Testis (tissue), 2 donors: ENCODE results near the gene CTNNA1.

Source experiments
- POLR2A ChIP-seq: fragments of 450-650 bp; IDR thresholded peaks from one replicate; pipeline ENCODE4 v1.6.1; 2017; ENCODE audit warnings: antibody characterized with exemption, mild to moderate bottlenecking, moderate library complexity
- TF ChIP-seq, protein P1 (sequence below), 3 experiments: fragments of 450-650 bp in 2 of 3; fragments of 200-600 bp in 1 of 3; sonication (generic) in 1 of 3; IDR thresholded peaks; one replicate each; pipeline ENCODE4 v1.5.1; 2016 to 2019; ENCODE audit warnings: antibody characterized with exemption in 3 of 3, mild to moderate bottlenecking in 2 of 3, moderate library complexity in 1 of 3

DNA sequence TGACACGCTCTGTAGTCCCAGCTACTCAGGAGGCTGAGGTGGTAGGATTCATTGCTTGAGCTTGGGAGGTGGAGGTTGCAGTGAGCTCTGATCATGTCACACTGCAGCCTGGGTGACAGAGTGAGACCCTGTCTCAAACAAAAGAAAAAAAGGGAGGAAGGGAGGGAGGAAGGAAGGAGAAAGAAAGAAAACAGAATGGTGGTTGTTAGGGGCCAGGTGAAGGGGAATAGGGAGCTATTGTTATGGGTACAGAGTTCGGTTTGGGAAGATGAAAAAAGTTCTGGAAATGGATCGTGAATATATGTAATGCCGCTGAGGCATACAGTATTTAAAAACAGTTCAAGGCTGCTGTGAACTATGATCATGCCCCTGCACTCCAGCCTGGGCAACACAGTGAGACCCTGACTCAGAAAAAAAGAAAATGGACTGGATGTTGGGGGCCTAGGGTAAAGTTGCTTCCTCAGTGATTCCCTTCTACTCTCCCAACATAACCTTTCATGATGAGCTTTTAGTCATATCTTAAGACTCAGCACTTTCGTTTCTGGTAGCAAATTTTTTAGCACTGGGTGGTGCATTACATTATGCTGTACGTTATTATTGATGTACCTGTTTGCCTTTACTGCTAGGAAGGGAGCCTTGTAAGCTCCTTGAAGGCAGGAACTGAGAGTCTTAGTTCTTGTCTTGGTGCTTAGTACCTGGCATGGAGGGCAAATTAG lies 4.0 kb downstream of the CTNNA1 start:
- TF ChIP-seq, protein P1, sequence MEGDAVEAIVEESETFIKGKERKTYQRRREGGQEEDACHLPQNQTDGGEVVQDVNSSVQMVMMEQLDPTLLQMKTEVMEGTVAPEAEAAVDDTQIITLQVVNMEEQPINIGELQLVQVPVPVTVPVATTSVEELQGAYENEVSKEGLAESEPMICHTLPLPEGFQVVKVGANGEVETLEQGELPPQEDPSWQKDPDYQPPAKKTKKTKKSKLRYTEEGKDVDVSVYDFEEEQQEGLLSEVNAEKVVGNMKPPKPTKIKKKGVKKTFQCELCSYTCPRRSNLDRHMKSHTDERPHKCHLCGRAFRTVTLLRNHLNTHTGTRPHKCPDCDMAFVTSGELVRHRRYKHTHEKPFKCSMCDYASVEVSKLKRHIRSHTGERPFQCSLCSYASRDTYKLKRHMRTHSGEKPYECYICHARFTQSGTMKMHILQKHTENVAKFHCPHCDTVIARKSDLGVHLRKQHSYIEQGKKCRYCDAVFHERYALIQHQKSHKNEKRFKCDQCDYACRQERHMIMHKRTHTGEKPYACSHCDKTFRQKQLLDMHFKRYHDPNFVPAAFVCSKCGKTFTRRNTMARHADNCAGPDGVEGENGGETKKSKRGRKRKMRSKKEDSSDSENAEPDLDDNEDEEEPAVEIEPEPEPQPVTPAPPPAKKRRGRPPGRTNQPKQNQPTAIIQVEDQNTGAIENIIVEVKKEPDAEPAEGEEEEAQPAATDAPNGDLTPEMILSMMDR (IDR thresholded peaks at IDR 0.05) = no peak
- TF ChIP-seq POLR2A = no peak
